NK-92 treated with Interleukin-12 subunit alpha and Interleukin-12 subunit beta, amount 100 ng/mL, for 24 hours (cell line): ENCODE results near the gene SRGAP3.

Experiments
- DNase-seq: peaks from one replicate; lab custom pipeline; 2025; lab: John Stamatoyannopoulos, UW

The SRGAP3 gene

GRCh38 chr3:9253327-9253726 is 3.9 kb upstream of the SRGAP3 start:
- DNase-seq = no peak

- no peak for DNase-seq
These were observed 1.8 kb upstream of the SRGAP3 start for GRCh38 chr3:9251055-9251786.

GRCh38 chr3:9250236-9250635 is 790 bp upstream of the SRGAP3 start:
- DNase-seq = no peak

GRCh38 chr3:9248522-9249271 is 749 bp downstream of the SRGAP3 start:
- no peak for DNase-seq

- no peak for DNase-seq
These were observed 1.4 kb downstream of the SRGAP3 start for GRCh38 chr3:9247941-9248521.

- no peak for DNase-seq
These were observed 2.0 kb downstream of the SRGAP3 start for GRCh38 chr3:9247361-9247940.

- DNase-seq = no peak
These were observed 3.3 kb downstream of the SRGAP3 start for GRCh38 chr3:9246189-9246588.

- DNase-seq = no peak
These were observed 4.8 kb downstream of the SRGAP3 start for GRCh38 chr3:9244495-9245183.

- no peak for DNase-seq
These were observed 7.5 kb downstream of the SRGAP3 start for GRCh38 chr3:9241956-9242355.

- DNase-seq = no peak
These were observed 9.8 kb downstream of the SRGAP3 start for GRCh38 chr3:9239680-9240079.

GRCh38 chr3:9238721-9239295 is 10.6 kb downstream of the SRGAP3 start:
- no peak for DNase-seq

- DNase-seq = no peak
These were observed 11.2 kb downstream of the SRGAP3 start for GRCh38 chr3:9238276-9238675.

GRCh38 chr3:9233814-9234600 is 15.4 kb downstream of the SRGAP3 start:
- no peak for DNase-seq

GRCh38 chr3:9233101-9233500 is 16.3 kb downstream of the SRGAP3 start:
- DNase-seq = no peak

- no peak for DNase-seq
These were observed 17.5 kb downstream of the SRGAP3 start for GRCh38 chr3:9231937-9232336.

GRCh38 chr3:9231471-9231870 is 18.0 kb downstream of the SRGAP3 start:
- DNase-seq = no peak

- no peak for DNase-seq
These were observed 18.4 kb downstream of the SRGAP3 start for GRCh38 chr3:9231006-9231405.

- no peak for DNase-seq
These were observed 18.9 kb downstream of the SRGAP3 start for GRCh38 chr3:9230596-9230995.

- DNase-seq = no peak
These were observed 19.6 kb downstream of the SRGAP3 start for GRCh38 chr3:9229879-9230278.

- no peak for DNase-seq
These were observed 20.1 kb downstream of the SRGAP3 start for GRCh38 chr3:9229325-9229724.

GRCh38 chr3:9226326-9226725 is 23.1 kb downstream of the SRGAP3 start:
- DNase-seq = no peak
